Muscle layer of duodenum (tissue), 2 donors: ENCODE data around the gene LRP2BP.

ENCODE experiments used
- H3K27ac ChIP-seq: one replicate; pipeline ENCODE4 v1.7.0; 2013; ENCODE audit warnings: mild to moderate bottlenecking, low read length
- H3K27me3 ChIP-seq: one replicate; pipeline ENCODE4 v1.7.0; 2013; ENCODE audit warnings: low read depth, mild to moderate bottlenecking, control low read depth, low read length
- H3K36me3 ChIP-seq, 2 donors: one replicate each; pipeline ENCODE4 v1.7.0; 2013; ENCODE audit warnings: low read length in 2 of 2, control low read depth in 1 of 2, mild to moderate bottlenecking in 1 of 2; ENCODE audit not compliant: insufficient read depth in 2 of 2, control insufficient read depth in 1 of 2
- H3K4me1 ChIP-seq, 2 donors: one replicate each; pipeline ENCODE4 v1.7.0; 2013; ENCODE audit warnings: low read length in 2 of 2, mild to moderate bottlenecking in 2 of 2, control low read depth in 1 of 2, moderate library complexity in 1 of 2; ENCODE audit not compliant: insufficient read depth in 2 of 2, control insufficient read depth in 1 of 2
- H3K4me3 ChIP-seq, 2 donors: one replicate each; pipeline ENCODE4 v1.7.0; 2013; ENCODE audit warnings: low read length in 2 of 2, low read depth in 1 of 2, mild to moderate bottlenecking in 1 of 2
- H3K9me3 ChIP-seq, 2 donors: one replicate each; pipeline ENCODE4 v1.7.0; 2013; ENCODE audit warnings: low read length in 2 of 2, control low read depth in 1 of 2, mild to moderate bottlenecking in 1 of 2; ENCODE audit not compliant: control insufficient read depth in 1 of 2
- donor health status: healthy.

Gene LRP2BP

GRCh38 chr4:185394568-185395237, 1.0 kb downstream of the LRP2BP start:
- H3K9me3 ChIP-seq, result no peaks in the 10 kb centered on the region
- peak overlapping the region; percentile 96 for H3K27ac ChIP-seq
- no peaks in the 10 kb centered on the region for H3K27me3 ChIP-seq
- H3K36me3 ChIP-seq, result peaks cover 4 to 12% of the 10 kb centered on the region in 2 donors
- H3K4me3 ChIP-seq, result peak overlapping the region; percentile 84
- H3K4me1 ChIP-seq, result peaks cover 0 to 18% of the 10 kb centered on the region in 2 donors

GRCh38 chr4:185392156-185392555, 3.6 kb downstream of the LRP2BP start:
- Histone ChIP-seq H3K27me3 (no peaks in the 10 kb centered on the region), H3K27ac (no peak overlapping the region), H3K4me1 (peaks cover 0 to 7% of the 10 kb centered on the region in 2 donors), H3K36me3 (peaks cover 0 to 5% of the 10 kb centered on the region in 2 donors), H3K4me3 (no peak overlapping the region), H3K9me3 (no peaks in the 10 kb centered on the region)

- H3K4me1 ChIP-seq, result no peaks in the 10 kb centered on the region
- H3K27ac ChIP-seq, result no peak overlapping the region
- H3K27me3 ChIP-seq, result no peaks in the 10 kb centered on the region
- H3K4me3 ChIP-seq, result no peak overlapping the region
- H3K36me3 ChIP-seq, result peaks cover 0 to 2% of the 10 kb centered on the region in 2 donors
- no peaks in the 10 kb centered on the region for H3K9me3 ChIP-seq
Measured at GRCh38 chr4:185390941-185391340, 4.8 kb downstream of the LRP2BP start.

- H3K4me3 ChIP-seq, result no peak overlapping the region
- no peak overlapping the region for H3K27ac ChIP-seq
- H3K9me3 ChIP-seq, result no peaks in the 10 kb centered on the region
- no peaks in the 10 kb centered on the region for H3K36me3 ChIP-seq
- no peaks in the 10 kb centered on the region for H3K4me1 ChIP-seq
- no peaks in the 10 kb centered on the region for H3K27me3 ChIP-seq
Measured at GRCh38 chr4:185387957-185388356, 7.8 kb downstream of the LRP2BP start.

GRCh38 chr4:185384930-185385331, 10.8 kb downstream of the LRP2BP start:
- no peak overlapping the region for H3K4me3 ChIP-seq
- H3K27me3 ChIP-seq, result no peaks in the 10 kb centered on the region
- no peak overlapping the region for H3K27ac ChIP-seq
- no peaks in the 10 kb centered on the region for H3K4me1 ChIP-seq
- H3K9me3 ChIP-seq, result peaks cover 0 to 4% of the 10 kb centered on the region in 2 donors
- H3K36me3 ChIP-seq, result no peaks in the 10 kb centered on the region

GRCh38 chr4:185384061-185384460, 11.7 kb downstream of the LRP2BP start:
- Histone ChIP-seq H3K9me3 (peaks cover 0 to 4% of the 10 kb centered on the region in 2 donors), H3K4me3 (no peak overlapping the region), H3K27ac (no peak overlapping the region), H3K4me1 (no peaks in the 10 kb centered on the region), H3K27me3 (no peaks in the 10 kb centered on the region), H3K36me3 (no peaks in the 10 kb centered on the region)

GRCh38 chr4:185383451-185383850, 12.3 kb downstream of the LRP2BP start:
- Histone ChIP-seq H3K4me3 (no peak overlapping the region), H3K27me3 (no peaks in the 10 kb centered on the region), H3K9me3 (peaks cover 0 to 4% of the 10 kb centered on the region in 2 donors), H3K36me3 (no peaks in the 10 kb centered on the region), H3K4me1 (no peaks in the 10 kb centered on the region), H3K27ac (no peak overlapping the region)

- H3K36me3 ChIP-seq, result no peaks in the 10 kb centered on the region
- no peaks in the 10 kb centered on the region for H3K4me1 ChIP-seq
- no peaks in the 10 kb centered on the region for H3K27me3 ChIP-seq
- no peak overlapping the region for H3K27ac ChIP-seq
- peaks cover 0 to 4% of the 10 kb centered on the region in 2 donors for H3K9me3 ChIP-seq
- no peak overlapping the region for H3K4me3 ChIP-seq
Measured at GRCh38 chr4:185382754-185383153, 13.0 kb downstream of the LRP2BP start.

- H3K27me3 ChIP-seq, result no peaks in the 10 kb centered on the region
- no peaks in the 10 kb centered on the region for H3K4me1 ChIP-seq
- H3K27ac ChIP-seq, result no peak overlapping the region
- H3K4me3 ChIP-seq, result no peak overlapping the region
- H3K9me3 ChIP-seq, result peaks cover 0 to 4% of the 10 kb centered on the region in 2 donors
- no peaks in the 10 kb centered on the region for H3K36me3 ChIP-seq
Measured at GRCh38 chr4:185381288-185382196, 14.2 kb downstream of the LRP2BP start.

GRCh38 chr4:185380320-185380719, 15.4 kb downstream of the LRP2BP start:
- Histone ChIP-seq H3K27me3 (no peaks in the 10 kb centered on the region), H3K4me1 (no peaks in the 10 kb centered on the region), H3K36me3 (no peaks in the 10 kb centered on the region), H3K27ac (no peak overlapping the region), H3K9me3 (peaks cover 0 to 4% of the 10 kb centered on the region in 2 donors), H3K4me3 (no peak overlapping the region)
